ENCODE data around the gene PLEKHF1. TPM values are rescaled to one million over a fixed set of nuclear protein-coding genes. Genes with fewer than 3 reads are reported as not detected.
A peak's percentile ranks its signal among the peaks of the same experiment; 100 is the strongest.

PLEKHF1 gene
- total and polyA plus RNA-seq, 2 of the 8 experiments (the other 6 are each of a cell fraction or from before 2014, with no cell fraction given): 11.1 to 18.4 TPM

DNA sequence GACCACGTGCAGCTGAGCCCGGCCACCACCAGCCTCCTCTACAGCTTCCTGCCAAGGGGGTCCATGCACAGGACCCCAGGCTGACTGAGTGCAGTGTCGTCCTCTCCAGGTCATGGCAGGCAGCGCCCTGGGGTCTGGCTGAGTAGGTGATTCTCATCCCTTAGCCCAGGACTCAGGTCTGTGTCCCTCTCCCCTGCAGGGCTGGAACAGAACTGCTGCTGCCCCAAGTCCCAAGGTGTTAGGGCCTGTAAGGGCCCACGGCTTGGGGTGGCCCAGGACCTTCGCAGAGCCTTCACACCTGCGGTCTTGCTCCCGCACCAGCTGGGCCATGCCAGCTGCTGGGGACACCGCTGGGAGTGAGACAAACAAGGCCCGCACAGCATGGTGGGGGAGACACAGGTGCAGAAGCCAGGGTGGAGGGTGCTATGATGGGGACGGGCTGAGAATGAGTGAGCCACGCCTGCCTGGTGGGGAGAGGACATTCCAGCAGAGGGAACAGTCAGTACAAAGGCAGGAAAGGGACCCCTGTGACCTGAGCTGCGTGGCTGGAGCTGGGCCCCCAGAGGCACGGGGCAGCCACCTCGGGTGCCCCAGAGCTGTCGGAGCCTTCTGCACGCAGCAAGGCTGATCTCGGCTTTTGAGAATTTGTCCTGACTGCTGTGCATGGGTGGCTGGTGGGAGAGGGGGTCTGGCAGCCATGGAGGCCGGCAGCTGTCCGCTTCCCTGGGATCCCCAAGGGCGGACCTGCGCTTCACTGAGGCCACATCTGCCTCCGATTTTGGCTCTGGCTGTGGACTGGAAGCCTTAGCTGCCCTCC is 11.9 kb downstream of the PLEKHF1 start:
- TF ChIP-seq, protein P1, sequence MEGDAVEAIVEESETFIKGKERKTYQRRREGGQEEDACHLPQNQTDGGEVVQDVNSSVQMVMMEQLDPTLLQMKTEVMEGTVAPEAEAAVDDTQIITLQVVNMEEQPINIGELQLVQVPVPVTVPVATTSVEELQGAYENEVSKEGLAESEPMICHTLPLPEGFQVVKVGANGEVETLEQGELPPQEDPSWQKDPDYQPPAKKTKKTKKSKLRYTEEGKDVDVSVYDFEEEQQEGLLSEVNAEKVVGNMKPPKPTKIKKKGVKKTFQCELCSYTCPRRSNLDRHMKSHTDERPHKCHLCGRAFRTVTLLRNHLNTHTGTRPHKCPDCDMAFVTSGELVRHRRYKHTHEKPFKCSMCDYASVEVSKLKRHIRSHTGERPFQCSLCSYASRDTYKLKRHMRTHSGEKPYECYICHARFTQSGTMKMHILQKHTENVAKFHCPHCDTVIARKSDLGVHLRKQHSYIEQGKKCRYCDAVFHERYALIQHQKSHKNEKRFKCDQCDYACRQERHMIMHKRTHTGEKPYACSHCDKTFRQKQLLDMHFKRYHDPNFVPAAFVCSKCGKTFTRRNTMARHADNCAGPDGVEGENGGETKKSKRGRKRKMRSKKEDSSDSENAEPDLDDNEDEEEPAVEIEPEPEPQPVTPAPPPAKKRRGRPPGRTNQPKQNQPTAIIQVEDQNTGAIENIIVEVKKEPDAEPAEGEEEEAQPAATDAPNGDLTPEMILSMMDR (IDR thresholded peaks at IDR 0.05; ENCODE audit: control extremely low read depth in 1 of 3, insufficient read depth in 1 of 3, low read depth in 1 of 3, low read length in 3 of 3): peak; percentile 4 to 25 (median 7); a peak in 3 of 4 replicates
- peak; percentile 15; the same call in 1 of the 2 replicates for TF ChIP-seq POLR2AphosphoS5 (IDR thresholded peaks at IDR 0.05; ENCODE audit: low read depth, low read length)
- TF ChIP-seq MAFK (IDR thresholded peaks at IDR 0.05; ENCODE audit: low read depth, low read length): no peak
- TF ChIP-seq SP4 (IDR thresholded peaks at IDR 0.05; ENCODE audit: low read length): no peak
- Histone ChIP-seq H4K8ac (ENCODE audit: extremely low read depth, insufficient read depth, low read length) (no peak overlapping the region), H3K27ac (ENCODE audit: low read depth, low read length) (no peak overlapping the region), H3K9ac (replicated peaks in 1 of 4; ENCODE audit: extremely low read depth in 1 of 4, low read depth in 3 of 4, low read length in 3 of 4) (no peak overlapping the region), H2BK5ac (ENCODE audit: low read depth, low read length) (no peak overlapping the region), H3K56ac (replicated peaks; ENCODE audit: insufficient read length, low read depth, low read length) (no peak overlapping the region), H3K23ac (ENCODE audit: insufficient read length) (no peak overlapping the region), H3K14ac (ENCODE audit: insufficient read length) (no peak overlapping the region), H3K18ac (ENCODE audit: extremely low read depth, low read length) (no peak overlapping the region), H4K5ac (ENCODE audit: insufficient read length, low read depth, low read length) (no peak overlapping the region), H3K4ac (replicated peaks; ENCODE audit: insufficient read length, low read depth, low read length) (no peak overlapping the region), H3K27me3 (replicated peaks in 1 of 4; ENCODE audit: control insufficient read depth in 3 of 4, extremely low read depth in 1 of 4, insufficient read depth in 3 of 4, low read length in 3 of 4) (no peaks in the 10 kb centered on the region), H3K4me1 (replicated peaks in 1 of 4; ENCODE audit: control insufficient read depth in 3 of 4, insufficient read depth in 4 of 4, low read length in 3 of 4) (no peaks in the 10 kb centered on the region; a peak in 1 of 7 replicates), H3K23me2 (ENCODE audit: low read depth, low read length) (no peaks in the 10 kb centered on the region), H2AFZ (ENCODE audit: low read length) (no peak overlapping the region), H3K79me2 (ENCODE audit: control insufficient read depth in 1 of 2, insufficient read depth in 2 of 2, low read length in 2 of 2) (peaks cover 0 to 4% of the 10 kb centered on the region in 2 experiments; a peak in 1 of 4 replicates), H4K20me1 (replicated peaks in 1 of 2; ENCODE audit: control insufficient read depth in 1 of 2, insufficient read depth in 2 of 2, low read length in 2 of 2) (peaks cover 3 to 8% of the 10 kb centered on the region in 2 experiments), H3K36me3 (ENCODE audit: control insufficient read depth in 2 of 4, insufficient read depth in 4 of 4, low read length in 3 of 4) (peaks cover 0 to 16% (median 3%) of the 10 kb centered on the region in 4 experiments; a peak in 5 of 8 replicates), H2BK12ac (ENCODE audit: low read depth, low read length) (no peak overlapping the region), H2BK20ac (ENCODE audit: low read length) (no peak overlapping the region), H2BK15ac (ENCODE audit: low read length) (no peak overlapping the region), H3K9me3 (ENCODE audit: insufficient read depth in 2 of 2, low read depth in 1 of 2, low read length in 1 of 2) (no peaks in the 10 kb centered on the region), H2BK120ac (replicated peaks; ENCODE audit: low read depth, low read length) (no peak overlapping the region), H3K4me3 (ENCODE audit: extremely low read depth in 1 of 4, insufficient read depth in 2 of 4, low read depth in 3 of 4, low read length in 4 of 4) (no peak overlapping the region), H4K91ac (replicated peaks; ENCODE audit: insufficient read length, low read length) (no peak overlapping the region), H3K79me1 (ENCODE audit: low read depth, low read length) (peaks cover 6% of the 10 kb centered on the region; the same call in 1 of the 2 replicates), H3K4me2 (ENCODE audit: insufficient read depth in 1 of 2, low read depth in 2 of 2, low read length in 2 of 2) (no peak overlapping the region), H2AK5ac (ENCODE audit: low read depth, low read length) (no peak overlapping the region)
- FAIRE-seq: no peak
- CTCF ChIA-PET (ENCODE audit: partially characterized antibody): interaction anchor here (0.7 to 7.8 kb wide), 11 partner anchors 9 to 81 kb away, joined by 3 to 46 read pairs (median 4); no protein-coding TSS in a partner anchor
- DNase-seq (ENCODE audit: low read depth in 1 of 2, low spot score in 2 of 2): no peak
- POLR2A ChIA-PET (ENCODE audit: partially characterized antibody): interaction anchor here (1.6 to 2.7 kb wide), 3 partner anchors 10 to 71 kb away, joined by 3 to 13 read pairs (median 9); partner anchors contain the start of gene POP4
- WGBS, 2 experiments (ENCODE audit: extremely low coverage in 1 of 2, insufficient coverage in 1 of 2, insufficient read length in 1 of 2, insufficient replicate concordance in 2 of 2, low coverage in 1 of 2, low lambda C conversion rate in 2 of 2, missing lambda C conversion rate in 1 of 2): 86% methylated on average over 22 of the region's 23 CpGs; no CpG with 5 or more reads in 1 of the 2 experiments

Data from H1 (cell line).